HG02884 (cell line): ENCODE measurements around the gene PRR22.

Source experiments
- ATAC-seq: cut with Tn5 transposase; IDR thresholded peaks from one replicate; pipeline ENCODE4 v1.9.1; 2021; ENCODE audit warnings: mild to moderate bottlenecking, moderate library complexity; ENCODE audit not compliant: unreplicated experiment

The PRR22 gene

DNA sequence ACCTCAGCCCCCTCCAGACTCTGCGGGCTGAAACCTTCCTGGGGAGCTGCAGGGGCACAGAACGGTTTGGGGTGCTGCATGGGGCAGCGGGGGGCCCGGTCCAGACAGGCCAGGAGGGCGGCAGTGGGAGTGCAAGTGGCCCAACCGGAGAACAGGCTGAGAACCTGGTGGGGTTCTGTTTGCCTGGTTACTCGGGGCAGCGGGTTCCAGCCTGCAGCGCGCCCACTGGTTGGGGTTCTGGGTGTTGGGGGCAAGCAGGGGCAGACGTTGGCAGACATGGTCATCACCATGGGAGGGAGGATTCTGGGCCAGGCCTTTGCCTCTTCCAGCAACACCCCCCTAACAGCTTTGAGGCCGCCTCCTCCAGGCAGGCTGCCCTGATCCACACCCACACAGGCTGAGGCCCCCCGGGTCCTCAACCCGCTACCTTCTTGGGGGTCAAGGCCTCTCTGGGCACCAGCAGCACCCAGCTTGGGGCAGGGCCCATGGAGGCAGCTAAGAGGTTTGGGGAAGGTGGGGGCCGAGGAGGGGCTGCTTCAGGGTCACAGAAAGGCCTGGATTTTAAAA is at the start of gene PRR22:
Gene PRR22, minus strand, starts transcription at position 166 of the 567 bp plus-strand sequence. Its CDS starts 86 bp downstream, at position 80.
- no peak for ATAC-seq

DNA sequence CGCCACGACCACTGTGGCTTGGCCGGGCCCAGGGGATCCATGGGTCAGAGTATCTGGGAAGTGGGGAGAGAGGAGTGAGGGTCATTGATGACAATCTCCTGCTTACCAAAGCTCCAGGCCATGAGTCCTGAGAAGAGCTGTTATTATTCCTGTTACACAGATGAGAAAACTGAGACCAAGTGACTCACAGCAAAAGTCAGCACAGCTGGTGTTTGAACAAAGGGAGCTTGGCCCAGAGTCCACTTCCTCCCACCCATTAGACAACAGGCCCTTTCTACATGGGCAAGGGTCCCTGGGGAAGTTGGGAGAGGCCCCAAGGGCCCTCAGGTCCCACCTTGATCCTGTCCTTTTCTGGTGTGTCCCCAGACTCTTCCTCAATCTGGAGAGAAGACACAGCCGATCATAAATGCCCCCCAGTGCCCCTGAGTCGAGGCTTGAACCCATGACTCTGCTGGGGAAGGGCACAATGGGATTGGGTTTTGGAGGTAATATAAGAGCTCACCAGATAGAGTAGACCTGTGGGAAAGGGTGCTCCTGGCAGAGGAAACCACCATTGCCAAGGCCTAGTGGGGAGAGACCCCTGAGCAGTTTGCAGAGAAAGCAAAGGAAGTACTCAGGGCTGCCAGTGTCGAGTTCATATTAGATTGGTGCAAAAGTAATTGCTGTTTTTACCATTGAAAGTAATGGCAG is 48.1 kb upstream of the PRR22 start:
- no peak for ATAC-seq

DNA sequence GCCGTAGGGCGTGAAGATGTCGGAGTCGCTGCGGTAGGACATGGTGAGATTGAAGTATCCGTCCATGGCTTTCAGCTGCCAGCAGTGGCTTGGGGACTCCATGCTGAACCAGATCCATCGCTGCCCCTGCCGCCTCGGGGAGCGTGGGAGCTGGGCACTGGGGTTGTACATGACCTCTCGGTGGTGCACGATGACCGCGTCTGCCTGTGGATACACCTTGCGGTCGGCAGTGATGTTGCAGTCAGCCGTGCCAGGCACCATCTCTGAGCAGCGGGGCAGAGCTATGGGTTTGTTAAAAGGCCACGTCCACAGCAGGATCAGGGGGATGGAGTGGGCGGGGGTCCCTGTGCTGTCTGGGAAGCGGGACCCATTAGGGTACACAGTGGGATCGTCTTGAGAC is 47.5 kb upstream of the PRR22 start:
- no peak for ATAC-seq

DNA sequence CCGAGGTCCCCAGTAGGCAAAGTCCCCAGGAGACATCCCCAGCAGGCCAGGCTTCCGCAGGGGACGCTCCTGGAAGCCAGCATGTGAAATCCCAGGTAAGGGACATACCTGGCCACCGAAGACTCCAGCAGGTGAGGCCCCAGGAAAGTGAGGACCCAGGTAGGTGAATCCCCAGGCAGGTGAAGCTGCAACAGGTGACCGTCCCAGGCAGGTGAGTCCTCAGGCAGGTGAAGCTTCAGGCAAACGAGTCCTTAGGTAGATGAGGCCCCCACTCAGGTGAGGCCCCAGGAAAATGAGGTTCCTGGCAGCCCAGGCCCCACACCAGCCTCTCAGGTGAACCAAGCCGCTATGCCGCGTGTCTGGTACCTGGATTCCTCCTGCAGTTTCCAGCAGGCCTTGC is 46.6 kb upstream of the PRR22 start:
- ATAC-seq: no peak

DNA sequence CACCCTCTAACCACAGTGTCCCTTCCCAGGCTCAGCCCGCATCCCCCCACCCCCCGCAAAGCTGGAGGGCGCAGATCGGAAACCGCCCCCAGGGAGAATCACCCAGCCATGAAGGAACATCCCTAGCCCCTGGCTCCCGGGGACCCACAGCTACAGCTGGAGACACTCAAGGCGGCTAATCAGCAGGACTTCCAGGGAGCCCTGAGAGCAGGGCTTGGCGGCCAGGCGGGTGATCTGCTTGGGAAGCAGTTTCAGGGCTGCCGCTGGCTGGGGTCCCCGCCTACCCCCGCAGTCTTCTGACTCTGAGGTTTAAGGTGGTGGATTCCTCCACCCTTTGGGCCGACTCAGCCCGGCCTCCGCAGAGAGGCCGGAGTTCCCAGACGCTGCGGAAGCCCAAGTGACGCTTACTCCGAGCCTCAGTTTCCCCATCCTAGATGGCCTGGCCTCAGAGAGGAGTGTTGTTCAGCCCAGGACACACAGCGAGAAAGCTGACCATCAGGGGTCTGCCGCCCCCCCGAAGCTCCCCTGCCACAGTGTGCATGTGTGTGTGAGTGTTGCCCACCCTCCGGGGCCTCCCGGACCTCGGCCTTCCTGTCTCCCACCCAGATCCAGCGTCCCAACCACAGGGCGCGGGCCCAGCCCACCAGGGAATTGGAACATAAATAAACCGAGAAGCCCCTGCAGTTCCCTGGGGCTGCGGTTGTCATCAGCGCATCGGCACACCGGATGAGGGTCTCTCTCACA is 45.2 kb upstream of the PRR22 start:
- no peak for ATAC-seq

DNA sequence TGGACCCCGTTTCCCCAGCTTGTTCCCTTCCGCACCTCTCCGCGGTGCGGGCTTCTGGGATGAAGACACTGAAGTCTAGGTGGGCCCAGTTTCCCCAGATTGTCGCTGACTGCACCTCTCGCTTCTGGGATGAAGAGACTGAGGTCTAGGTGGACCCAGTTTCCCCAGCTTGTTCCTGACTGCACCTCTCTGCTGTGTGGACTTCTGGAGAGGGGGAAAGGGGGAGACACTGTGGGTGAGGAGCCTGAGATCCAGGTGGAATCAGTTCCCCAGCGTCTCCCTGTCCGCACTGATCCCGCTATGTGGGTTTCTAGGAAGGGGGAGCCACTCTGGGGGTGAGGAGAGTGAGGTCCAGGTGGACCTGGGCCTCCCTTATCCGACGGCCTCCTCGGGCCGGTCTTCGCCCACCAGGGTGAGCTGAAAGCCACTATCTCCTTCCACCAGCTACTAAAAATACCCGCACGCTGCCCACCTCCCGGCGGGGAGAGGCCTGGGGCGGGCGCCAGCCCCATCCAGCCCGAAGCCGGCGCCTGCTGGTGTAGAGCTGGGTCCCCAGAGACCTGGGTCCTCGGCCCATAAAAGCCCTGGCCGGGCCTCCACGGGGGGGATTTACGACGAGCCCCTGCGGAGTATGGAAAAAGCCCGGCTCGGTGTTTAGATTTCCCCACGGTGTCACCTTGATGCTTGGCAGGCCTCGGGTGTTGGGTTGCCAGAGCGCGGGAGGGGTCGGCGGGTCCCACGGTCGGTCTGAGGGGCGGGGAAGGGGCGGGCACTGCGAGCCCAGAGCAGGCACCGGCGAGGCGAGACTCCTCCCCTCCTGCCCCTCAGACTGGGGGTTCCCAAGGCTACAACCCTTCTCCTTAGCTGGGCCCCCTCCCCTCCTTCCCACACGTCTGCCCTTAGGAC is 44.4 kb upstream of the PRR22 start:
- ATAC-seq: no peak

DNA sequence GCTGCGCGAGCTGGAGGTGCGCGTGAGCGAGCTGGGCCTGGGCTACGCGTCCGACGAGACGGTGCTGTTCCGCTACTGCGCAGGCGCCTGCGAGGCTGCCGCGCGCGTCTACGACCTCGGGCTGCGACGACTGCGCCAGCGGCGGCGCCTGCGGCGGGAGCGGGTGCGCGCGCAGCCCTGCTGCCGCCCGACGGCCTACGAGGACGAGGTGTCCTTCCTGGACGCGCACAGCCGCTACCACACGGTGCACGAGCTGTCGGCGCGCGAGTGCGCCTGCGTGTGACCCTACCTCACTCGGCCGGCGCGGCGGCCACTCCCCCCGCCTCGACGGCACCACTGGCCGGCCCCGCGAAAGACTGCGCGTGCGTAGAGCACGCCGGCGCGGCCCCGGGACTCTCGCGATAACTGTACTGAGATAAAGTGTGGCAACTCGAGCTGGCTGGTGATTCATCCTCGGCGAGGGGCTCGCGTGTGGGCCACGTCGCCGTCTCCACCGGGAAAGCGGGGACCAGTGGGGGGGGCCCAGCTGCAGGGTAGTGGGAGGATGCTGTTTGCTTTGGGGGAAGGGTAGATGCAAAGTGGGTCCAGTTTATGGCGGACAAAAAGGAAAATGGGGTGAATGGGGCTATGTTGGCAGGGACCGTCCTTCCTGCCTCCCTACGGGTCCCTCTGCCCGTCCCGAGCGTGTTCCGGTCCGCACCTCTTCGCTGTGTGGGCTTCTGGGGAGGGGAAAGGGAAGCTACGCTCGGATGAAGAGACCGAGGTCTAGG is 43.5 kb upstream of the PRR22 start:
- ATAC-seq: peak; percentile 57

DNA sequence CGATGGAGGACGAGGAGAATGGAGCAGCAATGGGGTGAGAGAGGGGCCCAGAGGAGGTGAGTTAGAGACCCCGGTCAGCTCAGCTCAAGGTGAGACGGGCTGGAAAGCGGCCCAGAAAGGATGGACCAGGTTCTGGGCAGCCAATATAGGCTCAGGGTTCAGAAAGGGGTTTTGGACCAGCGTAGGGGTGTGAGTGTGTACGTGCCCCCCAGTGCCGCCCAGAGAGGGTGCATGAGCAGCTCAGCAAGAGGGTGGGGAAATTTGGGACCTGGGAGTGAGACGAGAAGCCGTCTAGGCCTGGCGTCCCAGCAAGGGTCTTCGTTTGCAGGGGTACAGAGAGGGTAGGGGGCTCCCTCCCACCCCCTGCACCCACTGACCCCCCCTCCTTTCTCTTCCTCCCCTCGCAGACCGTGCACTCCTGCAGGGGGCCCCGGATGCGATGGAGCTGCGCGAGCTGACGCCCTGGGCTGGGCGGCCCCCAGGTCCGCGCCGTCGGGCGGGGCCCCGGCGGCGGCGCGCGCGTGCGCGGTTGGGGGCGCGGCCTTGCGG is 42.9 kb upstream of the PRR22 start:
- ATAC-seq: no peak

DNA sequence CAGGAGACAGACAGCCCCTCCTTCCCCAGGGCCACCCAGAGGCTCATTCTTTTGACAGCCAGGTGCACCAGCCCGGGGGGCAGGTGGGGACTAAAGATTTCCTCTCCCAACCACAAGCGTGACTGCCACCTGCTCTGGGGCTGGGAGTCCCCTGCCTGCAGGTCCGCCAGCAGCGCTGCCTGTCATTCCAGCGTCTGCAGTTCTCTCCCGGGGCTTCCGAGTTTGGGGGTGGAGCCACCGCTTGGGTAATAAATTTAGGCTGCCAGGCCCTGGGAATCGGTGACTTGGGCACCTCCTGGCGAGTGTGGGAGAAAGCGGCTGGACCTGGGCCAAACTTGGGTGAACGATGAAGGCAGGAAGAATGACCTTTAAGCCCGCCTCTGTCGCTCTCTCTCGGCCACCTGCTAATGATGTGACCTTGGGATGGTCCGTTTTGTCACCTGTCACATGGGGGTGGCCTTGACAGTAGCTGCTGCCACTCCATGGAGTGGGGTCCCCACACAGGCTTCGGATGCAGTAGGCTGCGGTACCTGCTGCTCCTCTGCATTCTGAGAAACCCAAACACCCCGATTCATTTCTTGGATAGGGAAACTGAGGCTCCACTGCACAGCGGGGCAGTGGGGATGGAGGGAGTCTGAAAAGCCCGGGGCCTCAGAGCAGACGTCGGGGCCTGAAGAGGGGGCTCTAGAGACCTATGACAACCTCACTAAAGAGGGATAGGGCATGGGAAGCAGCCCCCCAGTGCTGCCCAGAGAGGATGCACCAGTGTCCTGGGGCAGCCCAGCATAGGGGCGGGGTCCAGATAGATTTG is 42.2 kb upstream of the PRR22 start:
- no peak for ATAC-seq

DNA sequence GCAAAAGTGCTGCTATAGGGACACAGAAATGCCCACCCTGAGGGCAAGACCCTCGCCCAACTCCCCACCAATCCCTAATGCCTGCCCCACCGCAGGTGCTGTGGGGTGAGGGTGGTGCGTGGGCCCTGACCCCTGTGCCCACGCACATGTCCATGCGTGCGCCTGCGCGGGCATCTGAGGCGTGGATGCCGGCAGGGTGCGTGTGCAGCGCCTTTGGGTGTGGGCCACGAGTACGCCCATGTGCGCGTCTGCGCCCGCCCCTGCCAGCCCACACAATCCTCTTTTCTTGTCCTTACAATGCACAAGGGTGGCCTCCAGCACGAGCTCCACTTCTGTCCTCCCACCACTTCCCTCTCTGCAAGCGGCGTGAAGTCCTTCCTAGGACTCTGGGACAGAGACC is 40.6 kb upstream of the PRR22 start:
- ATAC-seq: no peak

DNA sequence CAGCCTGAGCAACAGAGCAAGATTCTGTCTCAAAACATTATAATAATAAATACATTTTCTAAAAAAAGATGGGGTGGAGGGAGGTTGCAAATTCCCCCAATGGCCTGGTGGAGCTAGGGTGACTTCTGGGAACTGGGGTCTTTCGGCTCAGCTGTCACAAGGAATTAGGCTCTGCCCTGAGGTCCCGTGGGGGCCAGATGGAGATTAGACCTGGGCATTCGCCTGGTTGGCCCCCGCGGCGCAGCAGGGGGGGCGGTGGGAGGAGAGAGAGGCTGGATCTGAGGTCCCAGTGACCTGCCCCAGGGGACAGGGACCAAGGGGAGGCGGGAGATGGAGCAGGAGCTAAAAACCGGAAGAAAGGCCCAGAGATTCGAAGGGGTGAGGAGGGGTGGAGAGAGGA is 40.2 kb upstream of the PRR22 start:
- no peak for ATAC-seq

DNA sequence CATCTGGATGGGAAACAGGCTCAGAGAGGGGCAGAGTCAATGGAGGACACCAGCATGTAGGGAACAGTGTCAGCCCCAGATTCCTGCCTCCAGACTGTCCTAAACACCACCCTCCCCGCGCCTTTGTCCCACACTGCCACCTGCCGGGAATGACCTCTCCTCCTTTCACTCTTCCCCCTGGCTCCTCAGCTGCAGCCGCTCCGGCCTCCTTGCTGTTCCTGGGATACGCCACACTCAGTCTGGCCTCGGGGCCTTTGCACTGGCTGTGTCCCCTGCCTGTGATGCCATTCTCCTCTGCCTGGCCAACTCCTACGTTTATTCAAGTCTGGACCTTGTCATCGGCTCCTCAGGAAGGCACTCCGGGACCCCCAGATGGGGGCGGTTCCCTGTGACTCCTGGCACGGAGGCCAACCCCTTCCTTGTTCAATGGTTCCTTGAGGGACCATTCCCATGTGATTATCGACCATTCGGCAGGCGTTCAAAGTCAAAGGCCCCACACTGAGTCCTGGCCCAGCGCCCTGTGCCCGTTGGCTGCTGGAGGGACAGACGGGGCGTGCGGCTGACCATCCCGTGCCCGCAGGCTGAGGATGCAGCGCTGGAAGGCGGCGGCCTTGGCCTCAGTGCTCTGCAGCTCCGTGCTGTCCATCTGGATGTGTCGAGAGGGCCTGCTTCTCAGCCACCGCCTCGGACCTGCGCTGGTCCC is 39.2 kb upstream of the PRR22 start:
- no peak for ATAC-seq

DNA sequence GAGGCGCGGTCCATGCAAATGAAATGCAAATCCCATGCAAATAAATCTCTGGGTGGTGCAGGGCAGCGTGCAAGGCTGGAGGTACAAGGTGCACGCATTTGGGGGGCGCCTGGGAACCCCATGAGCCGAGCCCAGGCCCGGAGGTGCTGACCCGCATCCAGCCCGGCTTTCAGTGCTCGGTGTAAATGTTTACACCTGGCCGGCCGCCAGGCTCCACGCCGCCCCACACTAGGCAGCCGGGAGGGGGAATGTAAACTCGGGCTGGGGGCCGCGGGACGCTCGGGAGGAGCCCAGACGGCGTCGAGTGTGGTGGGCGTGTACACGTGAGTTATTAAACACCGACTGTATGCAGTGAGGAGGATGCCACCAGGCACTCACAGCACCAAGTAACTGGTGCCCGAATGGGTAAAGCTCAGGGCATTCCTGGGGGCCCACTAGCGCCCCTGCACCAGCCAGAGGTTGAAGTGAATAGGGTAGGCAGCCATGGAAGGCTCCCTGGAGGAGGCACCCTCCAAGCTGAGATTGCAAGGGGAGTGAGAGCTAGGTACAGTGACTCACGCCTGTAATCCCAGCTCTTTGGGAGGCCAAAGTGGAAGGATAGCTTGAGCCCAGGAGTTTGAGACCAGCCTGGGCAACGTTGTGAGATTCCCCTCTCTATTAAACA is 37.8 kb upstream of the PRR22 start:
- ATAC-seq: no peak

DNA sequence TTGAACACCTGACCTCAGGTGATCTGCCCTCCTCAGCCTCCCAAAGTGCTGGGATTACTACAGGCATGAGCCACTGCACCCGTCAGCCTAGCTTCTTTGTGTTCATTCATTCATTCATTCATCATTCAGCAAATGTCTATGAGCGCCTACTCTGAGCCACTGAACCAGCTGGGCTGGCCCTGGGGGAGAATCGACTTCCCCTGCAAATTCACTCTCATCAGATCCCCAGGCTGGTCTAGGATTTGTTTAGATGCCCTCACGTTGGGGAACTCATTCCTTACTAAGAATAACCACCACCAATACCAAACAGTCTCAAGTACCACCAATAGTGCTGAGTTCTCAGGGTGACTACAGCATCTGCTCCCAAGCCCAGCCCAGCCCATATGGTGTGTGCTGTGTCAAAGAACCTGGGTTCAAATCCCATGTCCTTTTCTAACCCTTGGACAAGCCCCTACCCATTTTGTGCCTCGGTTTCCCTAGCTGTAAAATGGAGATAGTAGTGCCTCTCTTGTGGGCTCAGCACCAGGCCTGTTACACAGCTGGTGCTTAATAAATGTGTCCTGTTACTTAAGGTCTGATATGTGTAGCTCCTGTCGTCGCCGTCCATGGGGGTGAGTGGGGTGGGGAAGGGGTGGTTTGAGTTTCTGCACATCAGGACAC is 37.1 kb upstream of the PRR22 start:
- no peak for ATAC-seq

DNA sequence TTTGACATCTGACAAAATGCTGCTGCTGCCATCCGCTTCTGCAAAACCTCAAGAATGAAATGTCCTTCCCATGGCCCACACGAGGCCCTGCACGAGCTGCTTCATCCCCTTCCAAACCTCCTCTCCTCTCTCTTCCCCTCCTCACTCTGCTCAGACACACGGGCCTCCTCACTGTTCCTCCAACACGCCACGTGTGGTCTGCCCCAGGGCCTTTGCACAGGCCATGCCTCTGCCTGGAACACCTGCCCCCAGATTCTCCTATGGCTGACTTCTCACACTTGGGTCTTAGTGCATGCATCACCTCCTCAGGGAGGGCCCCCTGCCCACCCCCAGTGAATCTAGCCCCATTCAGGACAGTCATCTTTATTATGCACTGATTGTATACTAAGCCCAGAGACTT is 36.2 kb upstream of the PRR22 start:
- no peak for ATAC-seq

DNA sequence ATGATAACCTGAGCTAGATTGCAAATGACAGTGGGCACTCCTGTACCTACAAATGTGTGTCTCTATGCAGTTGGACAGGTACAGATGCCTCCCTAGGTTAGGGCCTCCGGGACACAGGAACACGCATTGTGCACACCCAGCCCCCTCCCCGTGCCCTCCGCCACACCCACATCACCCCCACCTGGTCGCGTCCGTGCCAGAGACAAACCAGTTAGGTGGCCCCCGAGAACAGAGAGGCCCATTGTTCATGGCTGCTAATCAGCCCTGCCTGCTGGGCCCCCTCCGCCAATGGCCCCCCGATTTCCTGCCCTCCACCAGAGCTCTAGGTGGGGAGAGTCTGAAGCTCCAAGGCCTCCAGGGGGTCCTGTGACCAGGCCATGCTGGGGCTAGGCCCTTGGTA is 34.0 kb upstream of the PRR22 start:
- no peak for ATAC-seq

DNA sequence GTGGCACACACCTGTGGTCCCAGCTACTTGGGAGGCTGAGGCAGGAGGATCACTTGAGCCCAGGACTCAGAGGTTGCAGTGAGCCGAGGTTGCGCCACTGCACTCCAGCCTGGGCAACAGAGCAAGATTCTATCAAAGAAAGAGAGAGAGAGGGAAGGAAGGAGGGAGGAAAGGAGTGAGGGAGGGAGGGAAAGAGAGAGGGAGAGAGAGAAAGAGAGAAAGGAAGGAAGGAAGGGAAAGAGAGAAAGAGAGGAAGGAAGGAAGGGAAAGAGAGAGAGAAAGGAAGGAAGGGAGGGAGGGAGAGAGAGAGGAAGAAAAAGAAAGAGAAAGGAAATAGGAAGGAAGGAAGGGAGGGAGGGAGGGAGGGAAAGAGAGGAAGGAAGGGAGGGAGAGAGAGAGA is 32.7 kb upstream of the PRR22 start:
- ATAC-seq: no peak

DNA sequence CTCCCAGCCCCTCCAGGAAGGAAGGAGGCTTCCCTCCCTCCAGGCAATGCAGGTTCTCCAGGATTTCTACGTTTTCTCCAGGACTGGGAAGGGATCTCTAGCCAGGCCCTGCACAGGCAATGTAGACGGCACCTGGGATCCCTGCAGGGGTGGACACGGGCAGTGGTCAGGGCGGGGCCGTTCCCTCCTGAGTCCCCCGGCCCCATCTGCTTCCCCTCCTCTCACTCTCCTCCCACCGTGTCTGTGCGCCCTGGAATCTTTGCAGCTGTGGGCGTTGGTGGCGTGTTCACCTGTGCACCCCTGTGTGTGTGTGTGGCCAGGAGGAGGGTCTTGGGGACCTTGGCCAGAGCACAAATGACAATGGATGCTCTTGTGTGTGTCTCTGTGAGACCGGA is 30.3 kb upstream of the PRR22 start:
- no peak for ATAC-seq
